Panc1 (cell line): Measurements from ENCODE around the gene FAAP24. TPM values are rescaled to one million over a fixed set of nuclear protein-coding genes. Genes with fewer than 3 reads are reported as not detected.

ENCODE experiments used
- ATAC-seq: fragments of 200-7000 bp; cut with Tn5 transposase; 2 replicates; pipeline ENCODE4 v1.9.1; 2020; ENCODE audit warnings: mild to moderate bottlenecking, moderate library complexity
- BruUV-seq: library from RNA; stranded (reverse); fragments of 400-500 nt; replicated peaks from 2 replicates; lab custom pipeline; 2021; lab: Mats Ljungman, UMichigan
- CTCF ChIA-PET: fragments of 300-600 bp; sonication (Branson Sonifier 250); formaldehyde crosslinking; loops from one replicate; lab custom pipeline; 2022; ENCODE audit warnings: antibody characterized with exemption; lab: Charles Lee
- POLR2A ChIA-PET: fragments of 300-600 bp; sonication (Branson Sonifier 250); formaldehyde crosslinking; loops from one replicate; lab custom pipeline; 2022; ENCODE audit warnings: antibody characterized with exemption; lab: Charles Lee
- DNase-seq: peaks from one replicate; pipeline ENCODE4 v3.0.0-alpha.2; 2010; ENCODE audit warnings: low read depth, low spot score
- H3K27ac ChIP-seq: 2 replicates; pipeline ENCODE4 v1.5.1; 2011; ENCODE audit warnings: mild to moderate bottlenecking, low read length, inconsistent platforms
- H3K27me3 ChIP-seq: fragments of 200-500 bp; sonication (Bioruptor generic); 2 replicates; pipeline ENCODE4 v1.6.0; 2014; ENCODE audit warnings: low read length, inconsistent platforms; ENCODE audit not compliant: control insufficient read depth, insufficient read depth
- H3K36me3 ChIP-seq: fragments of 200-500 bp; sonication (Bioruptor generic); 2 replicates; pipeline ENCODE4 v1.5.1; 2014; ENCODE audit warnings: inconsistent platforms, mild to moderate bottlenecking, low read length, moderate library complexity; ENCODE audit not compliant: control insufficient read depth, insufficient read depth
- H3K4me1 ChIP-seq: 2 replicates; pipeline ENCODE4 v1.5.1; 2011; ENCODE audit warnings: inconsistent platforms, mild to moderate bottlenecking, low read length, moderate library complexity; ENCODE audit not compliant: control insufficient read depth, insufficient read depth
- H3K4me3 ChIP-seq, 2 experiments: 2 replicates each; pipeline ENCODE4 v1.5.1; 2011 to 2012; ENCODE audit warnings: low read depth in 2 of 2, low read length in 2 of 2, mild to moderate bottlenecking in 2 of 2, inconsistent platforms in 1 of 2, moderate library complexity in 1 of 2
- H3K9me3 ChIP-seq: fragments of 200-500 bp; sonication (Bioruptor generic); 2 replicates; pipeline ENCODE4 v1.5.1; 2014; ENCODE audit warnings: low read depth, mild to moderate bottlenecking, inconsistent platforms, low read length, moderate library complexity; ENCODE audit not compliant: control insufficient read depth, insufficient read depth
- POLR2AphosphoS5 ChIP-seq: IDR thresholded peaks from 2 replicates; pipeline ENCODE4 v1.6.1; 2012; ENCODE audit warnings: mild to moderate bottlenecking, low read depth, low read length, moderate library complexity
- SIN3A ChIP-seq: IDR thresholded peaks from 2 replicates; pipeline ENCODE4 v1.6.1; 2012; ENCODE audit warnings: low read depth, mild to moderate bottlenecking, low read length, moderate library complexity, borderline replicate concordance; ENCODE audit not compliant: insufficient read depth
- TCF7L2 ChIP-seq: IDR thresholded peaks from 2 replicates; pipeline ENCODE4 v1.6.1; 2011; ENCODE audit warnings: mild to moderate bottlenecking, low read depth, low read length, inconsistent platforms
- in situ Hi-C: cut with HindIII; loops from 2 replicates; pipeline ENCODE4 v1.10.0; 2016; ENCODE audit warnings: low sequenced_read_pairs, low pct_unique_long_range_greater_than_20kb
- intact Hi-C: fragments of 100-400 bp; cut with micrococcal nuclease; formaldehyde crosslinking; loops from one replicate; pipeline ENCODE4 v1.10.0; 2022; ENCODE audit not compliant: unreplicated experiment
- total RNA-seq: library from RNA; stranded (reverse); gene quantifications from one replicate; pipeline ENCODE4 v1.2.1, GENCODE V29; 2021; ENCODE audit not compliant: unreplicated experiment
- TF ChIP-seq, protein P1 (sequence below), 2 experiments: IDR thresholded peaks; 2 replicates each; pipeline ENCODE4 v1.6.1; 2011 to 2012; ENCODE audit warnings: low read depth in 2 of 2, control low read depth in 1 of 2, low read length in 1 of 2, mild to moderate bottlenecking in 1 of 2, moderate library complexity in 1 of 2; ENCODE audit not compliant: insufficient read depth in 1 of 2
- TF ChIP-seq, protein P2 (sequence below): fragments of 450-650 bp; IDR thresholded peaks from 2 replicates; pipeline ENCODE4 v1.5.1; 2017; ENCODE audit warnings: mild to moderate bottlenecking

FAAP24 gene
- total RNA-seq, 1 experiment from 2014 or later = 16.0 TPM

DNA sequence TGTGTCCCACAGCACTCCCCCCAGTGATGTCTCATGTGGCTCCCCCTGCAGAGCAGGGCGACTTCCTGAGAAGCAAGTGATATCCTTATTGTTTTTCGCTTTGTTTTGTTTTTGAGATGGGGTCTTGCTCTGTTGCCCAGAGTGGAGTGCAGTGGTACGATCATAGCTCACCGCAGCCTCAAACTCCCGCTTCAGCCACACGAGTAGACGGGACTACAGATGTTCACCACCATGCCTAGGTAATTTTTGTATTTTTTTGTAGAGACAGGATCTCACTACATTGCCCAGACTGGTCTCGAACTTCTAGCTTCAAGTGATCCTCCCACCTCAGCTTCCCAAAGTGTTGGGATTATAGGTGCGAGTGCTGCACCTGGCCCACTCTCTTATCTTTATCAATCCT is 5.3 kb upstream of the FAAP24 start:
- no peak for DNase-seq

DNA sequence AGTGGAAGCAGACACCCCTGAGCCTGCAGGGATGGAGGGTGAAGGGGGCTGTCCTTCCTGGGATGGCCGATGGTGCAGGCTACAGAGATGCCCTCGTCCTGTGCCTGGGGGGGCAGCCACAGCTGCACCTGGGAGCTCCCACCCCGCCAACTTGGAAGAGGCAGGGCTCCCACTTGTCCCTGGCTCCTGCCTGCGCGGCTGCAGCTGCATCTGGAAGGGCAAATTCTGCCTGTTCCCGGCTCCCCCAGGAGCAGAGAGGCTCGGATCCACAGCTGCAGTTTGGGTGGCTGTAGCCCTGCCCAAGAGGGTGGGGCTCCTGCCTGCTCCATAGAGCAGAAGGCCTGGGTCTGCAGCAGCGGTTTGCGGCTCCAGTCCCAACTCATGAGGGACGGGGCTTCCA is 2.5 kb upstream of the FAAP24 start:
- in situ Hi-C loops = no loop called here
- intact Hi-C loops = no loop called here
- ATAC-seq (no peak), DNase-seq (no peak)
- Histone ChIP-seq H3K4me1 (peaks cover 9% of the 10 kb centered on the region; the same call in 1 of the 2 replicates), H3K27me3 (no peaks in the 10 kb centered on the region), H3K9me3 (no peaks in the 10 kb centered on the region), H3K4me3 (no peak overlapping the region), H3K36me3 (no peaks in the 10 kb centered on the region), H3K27ac (no peak overlapping the region)
- CTCF ChIA-PET = no interaction called here
- no TSS peak for BruUV-seq
- POLR2A ChIA-PET = no interaction called here
- TF ChIP-seq TCF7L2 = no peak
- TF ChIP-seq, protein P1, sequence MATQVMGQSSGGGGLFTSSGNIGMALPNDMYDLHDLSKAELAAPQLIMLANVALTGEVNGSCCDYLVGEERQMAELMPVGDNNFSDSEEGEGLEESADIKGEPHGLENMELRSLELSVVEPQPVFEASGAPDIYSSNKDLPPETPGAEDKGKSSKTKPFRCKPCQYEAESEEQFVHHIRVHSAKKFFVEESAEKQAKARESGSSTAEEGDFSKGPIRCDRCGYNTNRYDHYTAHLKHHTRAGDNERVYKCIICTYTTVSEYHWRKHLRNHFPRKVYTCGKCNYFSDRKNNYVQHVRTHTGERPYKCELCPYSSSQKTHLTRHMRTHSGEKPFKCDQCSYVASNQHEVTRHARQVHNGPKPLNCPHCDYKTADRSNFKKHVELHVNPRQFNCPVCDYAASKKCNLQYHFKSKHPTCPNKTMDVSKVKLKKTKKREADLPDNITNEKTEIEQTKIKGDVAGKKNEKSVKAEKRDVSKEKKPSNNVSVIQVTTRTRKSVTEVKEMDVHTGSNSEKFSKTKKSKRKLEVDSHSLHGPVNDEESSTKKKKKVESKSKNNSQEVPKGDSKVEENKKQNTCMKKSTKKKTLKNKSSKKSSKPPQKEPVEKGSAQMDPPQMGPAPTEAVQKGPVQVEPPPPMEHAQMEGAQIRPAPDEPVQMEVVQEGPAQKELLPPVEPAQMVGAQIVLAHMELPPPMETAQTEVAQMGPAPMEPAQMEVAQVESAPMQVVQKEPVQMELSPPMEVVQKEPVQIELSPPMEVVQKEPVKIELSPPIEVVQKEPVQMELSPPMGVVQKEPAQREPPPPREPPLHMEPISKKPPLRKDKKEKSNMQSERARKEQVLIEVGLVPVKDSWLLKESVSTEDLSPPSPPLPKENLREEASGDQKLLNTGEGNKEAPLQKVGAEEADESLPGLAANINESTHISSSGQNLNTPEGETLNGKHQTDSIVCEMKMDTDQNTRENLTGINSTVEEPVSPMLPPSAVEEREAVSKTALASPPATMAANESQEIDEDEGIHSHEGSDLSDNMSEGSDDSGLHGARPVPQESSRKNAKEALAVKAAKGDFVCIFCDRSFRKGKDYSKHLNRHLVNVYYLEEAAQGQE (IDR thresholded peaks at IDR 0.05; ENCODE audit: insufficient read depth in 1 of 2, low read depth in 2 of 2, low read length in 1 of 2) = no peak
- no peak for TF ChIP-seq POLR2AphosphoS5
- TF ChIP-seq SIN3A = no peak
- TF ChIP-seq, protein P2, sequence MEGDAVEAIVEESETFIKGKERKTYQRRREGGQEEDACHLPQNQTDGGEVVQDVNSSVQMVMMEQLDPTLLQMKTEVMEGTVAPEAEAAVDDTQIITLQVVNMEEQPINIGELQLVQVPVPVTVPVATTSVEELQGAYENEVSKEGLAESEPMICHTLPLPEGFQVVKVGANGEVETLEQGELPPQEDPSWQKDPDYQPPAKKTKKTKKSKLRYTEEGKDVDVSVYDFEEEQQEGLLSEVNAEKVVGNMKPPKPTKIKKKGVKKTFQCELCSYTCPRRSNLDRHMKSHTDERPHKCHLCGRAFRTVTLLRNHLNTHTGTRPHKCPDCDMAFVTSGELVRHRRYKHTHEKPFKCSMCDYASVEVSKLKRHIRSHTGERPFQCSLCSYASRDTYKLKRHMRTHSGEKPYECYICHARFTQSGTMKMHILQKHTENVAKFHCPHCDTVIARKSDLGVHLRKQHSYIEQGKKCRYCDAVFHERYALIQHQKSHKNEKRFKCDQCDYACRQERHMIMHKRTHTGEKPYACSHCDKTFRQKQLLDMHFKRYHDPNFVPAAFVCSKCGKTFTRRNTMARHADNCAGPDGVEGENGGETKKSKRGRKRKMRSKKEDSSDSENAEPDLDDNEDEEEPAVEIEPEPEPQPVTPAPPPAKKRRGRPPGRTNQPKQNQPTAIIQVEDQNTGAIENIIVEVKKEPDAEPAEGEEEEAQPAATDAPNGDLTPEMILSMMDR = no peak

More for the DNA sequence above, 5.3 kb upstream of the FAAP24 start:
- Histone ChIP-seq H3K9me3 (no peaks in the 10 kb centered on the region), H3K27ac (no peak overlapping the region), H3K4me1 (peaks cover 3% of the 10 kb centered on the region; the same call in 1 of the 2 replicates), H3K36me3 (0 out of 2 replicates have a peak, but pooled peaks cover 3% of the 10 kb centered on the region), H3K27me3 (no peaks in the 10 kb centered on the region), H3K4me3 (no peak overlapping the region)
- no TSS peak for BruUV-seq
- ChIA-PET POLR2A (interaction anchor here (0.7 kb wide), 1 partner anchor 287 kb away, joined by 4 read pairs; no protein-coding TSS in a partner anchor), CTCF (no interaction called here)
- in situ Hi-C loops (no loop called here), intact Hi-C loops (no loop called here)
- TF ChIP-seq TCF7L2 (no peak), POLR2AphosphoS5 (no peak), SIN3A (no peak)
- TF ChIP-seq, protein P1 (IDR thresholded peaks at IDR 0.05; ENCODE audit: insufficient read depth in 1 of 2, low read depth in 2 of 2, low read length in 1 of 2) = no peak
- TF ChIP-seq, protein P2 = no peak
- no peak for ATAC-seq
